Endothelial cell (in vitro differentiated cells): ENCODE data around the gene NUP214. TPM values are rescaled to one million over a fixed set of nuclear protein-coding genes. Genes with fewer than 3 reads are reported as not detected.

Experiments
- DNase-seq: peaks from one replicate; pipeline ENCODE4 v3.0.0; 2021; ENCODE audit warnings: low spot score
- H3K27ac Mint-ChIP-seq: one replicate; pipeline ENCODE4 v1.8.0; 2021; ENCODE audit warnings: mixed read lengths, inconsistent platforms; ENCODE audit not compliant: unreplicated experiment
- H3K27me3 Mint-ChIP-seq: one replicate; pipeline ENCODE4 v1.8.0; 2021; ENCODE audit warnings: mild to moderate bottlenecking, moderate library complexity, mixed read lengths, inconsistent platforms; ENCODE audit not compliant: unreplicated experiment
- H3K36me3 Mint-ChIP-seq: one replicate; pipeline ENCODE4 v1.8.0; 2021; ENCODE audit warnings: mild to moderate bottlenecking, low read depth, mixed read lengths, inconsistent platforms; ENCODE audit not compliant: unreplicated experiment
- H3K4me1 Mint-ChIP-seq: one replicate; pipeline ENCODE4 v1.8.0; 2021; ENCODE audit warnings: mild to moderate bottlenecking, mixed read lengths, inconsistent platforms; ENCODE audit not compliant: unreplicated experiment
- H3K4me3 Mint-ChIP-seq: one replicate; pipeline ENCODE4 v1.8.0; 2021; ENCODE audit warnings: mild to moderate bottlenecking, mixed read lengths, inconsistent platforms; ENCODE audit not compliant: unreplicated experiment
- H3K9me3 Mint-ChIP-seq: one replicate; pipeline ENCODE4 v1.8.0; 2021; ENCODE audit warnings: mixed read lengths, inconsistent platforms; ENCODE audit not compliant: unreplicated experiment
- total RNA-seq: library from RNA; stranded (reverse); fragmentation: NEBNext Ultra II Directional; extraction: Animal tissue kit (Norgen Biotek cat#: 25700); gene quantifications from one replicate; pipeline ENCODE4 v1.2.1, GENCODE V29; 2021; ENCODE audit not compliant: unreplicated experiment
- TF ChIP-seq, protein P1 (sequence below): fragments of 200-600 bp; sonication (generic); IDR thresholded peaks from one replicate; pipeline ENCODE4 v1.5.0; 2021; ENCODE audit warnings: antibody characterized with exemption; ENCODE audit not compliant: unreplicated experiment

The NUP214 gene
- total RNA-seq, 1 donor from 2014 or later = 60.8 TPM

- H3K4me3 Mint-ChIP-seq = peak within 1 kb of the TSS; percentile 96
- TF ChIP-seq, protein P1, sequence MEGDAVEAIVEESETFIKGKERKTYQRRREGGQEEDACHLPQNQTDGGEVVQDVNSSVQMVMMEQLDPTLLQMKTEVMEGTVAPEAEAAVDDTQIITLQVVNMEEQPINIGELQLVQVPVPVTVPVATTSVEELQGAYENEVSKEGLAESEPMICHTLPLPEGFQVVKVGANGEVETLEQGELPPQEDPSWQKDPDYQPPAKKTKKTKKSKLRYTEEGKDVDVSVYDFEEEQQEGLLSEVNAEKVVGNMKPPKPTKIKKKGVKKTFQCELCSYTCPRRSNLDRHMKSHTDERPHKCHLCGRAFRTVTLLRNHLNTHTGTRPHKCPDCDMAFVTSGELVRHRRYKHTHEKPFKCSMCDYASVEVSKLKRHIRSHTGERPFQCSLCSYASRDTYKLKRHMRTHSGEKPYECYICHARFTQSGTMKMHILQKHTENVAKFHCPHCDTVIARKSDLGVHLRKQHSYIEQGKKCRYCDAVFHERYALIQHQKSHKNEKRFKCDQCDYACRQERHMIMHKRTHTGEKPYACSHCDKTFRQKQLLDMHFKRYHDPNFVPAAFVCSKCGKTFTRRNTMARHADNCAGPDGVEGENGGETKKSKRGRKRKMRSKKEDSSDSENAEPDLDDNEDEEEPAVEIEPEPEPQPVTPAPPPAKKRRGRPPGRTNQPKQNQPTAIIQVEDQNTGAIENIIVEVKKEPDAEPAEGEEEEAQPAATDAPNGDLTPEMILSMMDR = no peak
- DNase-seq = peak; percentile 45
- peaks cover 42% of the 10 kb centered on the region for H3K4me1 Mint-ChIP-seq
- H3K36me3 Mint-ChIP-seq = peaks cover 15% of the 10 kb centered on the region
- H3K27ac Mint-ChIP-seq = peak within 1 kb of the TSS; percentile 64
- no peaks in the 10 kb centered on the region for H3K9me3 Mint-ChIP-seq
- H3K27me3 Mint-ChIP-seq = peaks cover 11% of the 10 kb centered on the region
These were observed 150.9 kb downstream of the NUP214 start, which contains the start of gene FAM78A for GRCh38 chr9:131276094-131276888. FAM78A (minus strand) TSS chr9:131276510; CDS start chr9:131276179, 331 bp downstream.

GRCh38 chr9:131276891-131277286 is 151.5 kb downstream of the NUP214 start:
- H3K4me3 Mint-ChIP-seq = no peak overlapping the region
- peaks cover 12% of the 10 kb centered on the region for H3K27me3 Mint-ChIP-seq

DNA sequence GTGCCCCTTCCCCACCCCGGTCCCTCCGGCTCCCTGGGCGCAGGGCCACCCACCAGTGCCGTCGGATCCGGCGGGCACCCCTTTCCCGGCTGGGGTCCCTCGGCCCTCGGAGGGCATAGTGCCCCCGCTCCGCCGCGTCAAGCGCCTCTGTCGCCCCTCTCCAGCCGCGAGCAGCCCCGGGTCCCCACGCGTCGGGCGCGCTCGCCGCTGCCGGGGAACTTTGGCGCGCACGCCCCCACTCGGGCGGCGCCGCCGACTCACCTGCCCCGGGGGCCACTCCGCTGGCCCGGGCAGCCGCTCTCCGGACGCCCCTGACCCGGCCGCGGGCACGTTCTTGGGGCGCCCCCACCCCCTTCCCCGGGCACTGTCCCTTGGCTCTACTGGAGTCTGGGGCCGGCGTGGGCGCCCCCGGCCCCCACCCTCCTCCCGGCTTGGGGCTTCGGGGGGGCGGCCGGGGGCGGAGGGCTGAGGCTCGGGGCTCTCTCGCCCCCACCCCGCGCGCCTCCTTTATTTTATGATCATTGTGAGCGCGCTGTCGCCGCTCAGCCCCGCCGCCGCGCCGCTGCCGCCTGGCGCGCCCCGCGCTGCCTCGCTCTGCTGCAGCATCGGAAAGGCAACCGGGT is 152.0 kb downstream of the NUP214 start:
- H3K9me3 Mint-ChIP-seq = no peaks in the 10 kb centered on the region
- TF ChIP-seq, protein P1 = no peak
- H3K36me3 Mint-ChIP-seq = peaks cover 21% of the 10 kb centered on the region
- H3K4me3 Mint-ChIP-seq = no peak overlapping the region
- peaks cover 17% of the 10 kb centered on the region for H3K27me3 Mint-ChIP-seq
- no peak for DNase-seq
- H3K4me1 Mint-ChIP-seq = peaks cover 38% of the 10 kb centered on the region
- no peak overlapping the region for H3K27ac Mint-ChIP-seq

More at GRCh38 chr9:131276891-131277286, 151.5 kb downstream of the NUP214 start:
- TF ChIP-seq, protein P1 = no peak
- Mint-ChIP-seq H3K27ac (no peak overlapping the region), H3K36me3 (peaks cover 16% of the 10 kb centered on the region), H3K4me1 (peaks cover 38% of the 10 kb centered on the region), H3K9me3 (no peaks in the 10 kb centered on the region)
- no peak for DNase-seq

DNA sequence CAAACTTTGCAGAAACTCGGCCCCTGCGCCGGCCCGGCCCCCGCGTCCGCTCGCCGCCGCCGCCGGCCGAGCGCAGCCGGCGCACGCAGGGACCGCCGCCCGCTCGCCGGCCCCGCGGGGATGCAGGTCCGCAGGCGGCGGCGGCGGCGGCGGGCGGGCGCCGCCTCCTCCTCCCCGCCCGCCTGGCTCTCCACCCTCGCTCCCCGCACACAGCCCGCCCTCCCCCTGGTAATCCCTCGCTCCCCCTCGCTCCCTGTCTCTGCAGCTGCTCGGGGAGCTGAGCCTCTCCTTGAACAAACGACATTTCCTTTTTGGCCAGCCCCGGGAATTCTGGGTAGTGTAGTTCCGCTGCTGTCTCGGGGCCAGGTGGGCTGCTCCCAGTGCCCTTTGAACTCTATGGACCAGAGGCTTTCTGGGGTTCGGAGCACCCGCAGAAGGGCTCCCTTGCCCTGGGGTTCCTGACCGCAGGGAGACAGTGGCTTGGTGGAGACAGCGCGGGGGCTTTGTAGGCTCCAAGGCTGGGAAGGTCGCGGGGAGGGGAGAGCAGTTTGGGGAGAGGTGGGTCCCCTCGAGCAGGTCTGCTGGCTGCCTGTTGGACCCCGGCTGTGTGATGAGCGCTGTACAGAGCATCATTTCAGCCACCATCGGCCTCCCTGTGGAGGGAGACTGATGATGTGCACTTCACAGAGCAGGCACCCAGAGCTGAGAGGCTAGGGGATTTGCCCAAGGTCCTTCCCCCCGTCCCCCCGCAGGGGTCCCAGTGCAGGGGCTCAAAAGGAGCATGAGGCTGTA is 152.7 kb downstream of the NUP214 start:
- H3K4me3 Mint-ChIP-seq = peak overlapping the region; percentile 89
- H3K27ac Mint-ChIP-seq = no peak overlapping the region
- DNase-seq = peak; percentile 79
- H3K9me3 Mint-ChIP-seq = no peaks in the 10 kb centered on the region
- H3K36me3 Mint-ChIP-seq = peaks cover 21% of the 10 kb centered on the region
- H3K4me1 Mint-ChIP-seq = peaks cover 35% of the 10 kb centered on the region
- H3K27me3 Mint-ChIP-seq = peaks cover 17% of the 10 kb centered on the region
- TF ChIP-seq, protein P1 = no peak
